Right atrium auricular region (tissue), 2 donors: ENCODE results near the gene METTL23. TPM values are rescaled to one million over a fixed set of nuclear protein-coding genes. Genes with fewer than 3 reads are reported as not detected.

Source experiments
- DNase-seq: peaks from one replicate; pipeline ENCODE4 v3.0.0-alpha.2; 2019; ENCODE audit warnings: low spot score
- H3K27ac ChIP-seq, 2 donors: fragments of 200-600 bp; sonication (generic); 1 replicate in 1 of 2; 2 replicates in 1 of 2; pipeline ENCODE4 v1.5.1; 2016 to 2019
- H3K27me3 ChIP-seq, 2 donors: fragments of 200-600 bp; sonication (generic); one replicate each; pipeline versions ENCODE4 v1.5.1 to v1.6.0; 2017 to 2019
- H3K36me3 ChIP-seq: fragments of 200-600 bp; sonication (generic); one replicate; pipeline ENCODE4 v1.5.1; 2016
- H3K4me1 ChIP-seq, 2 donors: fragments of 200-600 bp; sonication (generic); one replicate each; pipeline versions ENCODE4 v1.5.1 to v1.6.0; 2017 to 2019
- H3K4me3 ChIP-seq, 2 donors: fragments of 200-600 bp; sonication (generic); 1 replicate in 1 of 2; 2 replicates in 1 of 2; pipeline ENCODE4 v1.5.1; 2017 to 2019; ENCODE audit warnings: mild to moderate bottlenecking in 1 of 2, moderate library complexity in 1 of 2
- H3K9me3 ChIP-seq, 2 donors: fragments of 200-600 bp; sonication (generic); one replicate each; pipeline ENCODE4 v1.5.1; 2019
- CTCF ChIP-seq, 2 donors: fragments of 200-600 bp; sonication (generic); IDR thresholded peaks; one replicate each; pipeline ENCODE4 v1.5.1; 2019; ENCODE audit warnings: antibody characterized with exemption in 2 of 2
- total RNA-seq, 2 donors: library from RNA; depleted of rRNA; stranded (reverse); fragments of >200 nt; gene quantifications; one replicate each; pipeline ENCODE4 v1.1.0, GENCODE V29; 2016

The METTL23 gene
- total RNA-seq, 2 donors from 2014 or later: 22.6 to 26.8 TPM

DNA sequence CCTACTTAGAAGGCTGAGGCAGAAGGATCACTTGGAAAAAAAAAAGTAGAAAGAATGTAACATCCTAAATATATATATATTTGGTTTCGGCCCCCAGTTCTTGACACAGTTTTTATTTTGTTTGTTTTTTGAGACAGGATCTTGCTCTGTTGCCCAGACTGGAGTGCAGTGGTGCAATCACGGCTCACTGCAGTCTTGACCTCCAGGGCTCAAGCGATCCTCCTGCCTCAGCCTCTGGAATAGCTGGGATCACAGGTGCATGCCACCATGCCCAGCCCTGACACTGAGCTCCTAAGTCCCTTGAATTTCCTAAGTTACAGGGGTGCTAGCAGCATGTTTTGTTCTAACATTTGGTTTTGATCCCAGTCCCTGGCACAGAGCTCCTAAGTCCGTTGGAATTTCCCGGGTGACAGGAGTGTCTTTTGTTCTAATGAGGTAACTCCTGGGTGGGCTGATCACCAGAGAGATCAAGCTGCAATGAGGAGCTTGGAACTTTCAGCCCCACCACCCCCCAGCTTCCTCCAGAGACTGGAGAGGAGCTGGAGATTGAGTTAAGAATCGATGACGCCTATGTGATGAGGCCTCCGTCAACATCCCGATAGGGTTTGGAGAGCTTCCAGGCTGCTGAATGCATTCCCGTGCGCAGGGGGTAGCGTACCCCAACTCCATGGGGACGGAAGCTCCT is 35.9 kb upstream of the METTL23 start:
- no peak for DNase-seq
- Histone ChIP-seq H3K27me3 (no peaks in the 10 kb centered on the region), H3K9me3 (no peaks in the 10 kb centered on the region), H3K4me1 (peaks cover 0 to 100% of the 10 kb centered on the region in 2 donors), H3K27ac (peak overlapping the region; percentile 93 to 98), H3K36me3 (peaks cover 9% of the 10 kb centered on the region), H3K4me3 (no peak overlapping the region)
- no peak for TF ChIP-seq CTCF (IDR thresholded peaks at IDR 0.05)

GRCh38 chr17:76691379-76692191 is 35.1 kb upstream of the METTL23 start:
- Histone ChIP-seq H3K4me3 (no peak overlapping the region), H3K9me3 (no peaks in the 10 kb centered on the region), H3K4me1 (peaks cover 0 to 100% of the 10 kb centered on the region in 2 donors), H3K27ac (peak overlapping the region; percentile 93 to 98), H3K36me3 (peaks cover 7% of the 10 kb centered on the region), H3K27me3 (no peaks in the 10 kb centered on the region)
- no peak for TF ChIP-seq CTCF (IDR thresholded peaks at IDR 0.05)
- no peak for DNase-seq

GRCh38 chr17:76695059-76695831 is 31.4 kb upstream of the METTL23 start:
- Histone ChIP-seq H3K4me3 (no peak overlapping the region), H3K27me3 (no peaks in the 10 kb centered on the region), H3K9me3 (no peaks in the 10 kb centered on the region), H3K36me3 (no peaks in the 10 kb centered on the region), H3K27ac (peak overlapping the region; percentile 93 to 98), H3K4me1 (peaks cover 0 to 100% of the 10 kb centered on the region in 2 donors)
- no peak for DNase-seq
- no peak for TF ChIP-seq CTCF (IDR thresholded peaks at IDR 0.05)

DNA sequence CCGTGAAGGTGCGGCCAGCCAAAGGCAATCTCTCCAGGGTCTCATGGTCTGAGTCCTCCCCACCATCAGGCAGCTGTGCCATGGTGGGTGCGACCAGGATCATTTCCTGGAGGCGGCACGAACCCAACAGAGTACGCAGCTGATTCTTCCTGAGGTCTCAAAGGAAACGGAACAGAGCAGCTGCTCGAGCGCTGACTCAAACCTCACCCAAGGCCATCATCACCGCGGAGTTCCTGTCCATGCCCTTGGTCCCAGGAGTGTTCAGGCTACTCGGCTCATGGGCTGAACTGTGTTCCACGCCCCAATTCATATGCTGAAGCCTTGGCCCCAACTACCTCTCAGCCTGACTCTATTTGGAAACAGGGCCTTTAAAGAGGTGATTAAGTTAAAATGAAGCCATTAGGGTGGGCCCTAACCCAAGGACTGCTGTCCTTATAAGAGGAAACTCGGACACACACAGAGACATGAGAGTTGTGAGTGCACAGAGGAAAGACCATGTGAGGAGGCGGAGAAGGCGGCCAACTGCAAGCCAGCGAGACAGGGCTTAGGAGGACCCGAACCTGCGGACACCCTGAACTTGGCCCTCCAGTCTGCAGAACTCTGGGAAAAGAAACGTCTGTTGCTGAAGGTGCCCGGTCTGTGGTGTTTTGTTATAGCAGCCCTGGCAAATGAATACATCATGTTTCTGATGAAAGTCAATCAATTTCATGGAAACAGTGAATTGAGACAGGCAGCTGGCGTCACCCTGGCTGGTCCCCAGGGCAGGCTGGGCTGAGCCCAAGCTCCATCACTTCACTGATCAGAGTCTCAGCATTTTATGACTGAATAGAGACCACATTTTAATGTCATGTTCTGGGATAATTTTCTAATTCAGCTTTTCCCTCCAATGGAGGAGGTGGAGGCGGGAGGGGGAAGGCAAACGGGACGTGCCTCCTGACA is 29.6 kb upstream of the METTL23 start:
- no peaks in the 10 kb centered on the region for H3K27me3 ChIP-seq
- H3K27ac ChIP-seq: peak overlapping the region; percentile 93 to 98
- no peak for TF ChIP-seq CTCF (IDR thresholded peaks at IDR 0.05)
- no peak overlapping the region for H3K4me3 ChIP-seq
- no peaks in the 10 kb centered on the region for H3K36me3 ChIP-seq
- H3K9me3 ChIP-seq: no peaks in the 10 kb centered on the region
- peak; percentile 88 for DNase-seq
- H3K4me1 ChIP-seq: peaks cover 0 to 100% of the 10 kb centered on the region in 2 donors
